Fibroblast of mammary gland (primary cell): ENCODE results near the gene TACR2.
A peak's percentile ranks its signal among the peaks of the same experiment; 100 is the strongest.

Experiments used
- DNase-seq: peaks from one replicate; pipeline ENCODE4 v3.0.0-alpha.2; 2010; ENCODE audit warnings: low read depth
- H3K4me3 ChIP-seq: 2 replicates; pipeline ENCODE4 v1.5.1; 2011; ENCODE audit warnings: low read depth, mild to moderate bottlenecking, low read length, moderate library complexity; ENCODE audit not compliant: control insufficient read depth
- CTCF ChIP-seq: conservative IDR thresholded peaks from 2 replicates; pipeline ENCODE4 v1.5.1; 2011; ENCODE audit warnings: low read depth, low read length, inconsistent platforms; ENCODE audit not compliant: control insufficient read depth, insufficient read depth

The TACR2 gene

GRCh38 chr10:69413221-69413865, 3.4 kb downstream of the TACR2 start:
- DNase-seq: peak; percentile 73
- peak; percentile 73 for TF ChIP-seq CTCF
- no peak overlapping the region for H3K4me3 ChIP-seq

GRCh38 chr10:69412232-69412790, 4.4 kb downstream of the TACR2 start:
- no peak for TF ChIP-seq CTCF
- no peak overlapping the region for H3K4me3 ChIP-seq
- DNase-seq: no peak

GRCh38 chr10:69411476-69411875, 5.2 kb downstream of the TACR2 start:
- DNase-seq: no peak
- no peak for TF ChIP-seq CTCF
- no peak overlapping the region for H3K4me3 ChIP-seq

GRCh38 chr10:69410487-69410886, 6.2 kb downstream of the TACR2 start:
- H3K4me3 ChIP-seq: no peak overlapping the region
- no peak for TF ChIP-seq CTCF
- no peak for DNase-seq

- TF ChIP-seq CTCF: no peak
- H3K4me3 ChIP-seq: no peak overlapping the region
- DNase-seq: peak; percentile 79
Observed at GRCh38 chr10:69409968-69410367, 6.8 kb downstream of the TACR2 start.

GRCh38 chr10:69409176-69409495, 7.6 kb downstream of the TACR2 start:
- DNase-seq: no peak
- peak overlapping the region; percentile 35 for H3K4me3 ChIP-seq
- no peak for TF ChIP-seq CTCF
